GM12878 (cell line): Measurements from ENCODE around the gene CTRL. TPM values are rescaled to one million over a fixed set of nuclear protein-coding genes. Genes with fewer than 3 reads are reported as not detected.

Source experiments
- CUX1 ChIP-seq: IDR thresholded peaks from 2 replicates; pipeline ENCODE4 v1.6.1; 2012; ENCODE audit warnings: improper control_type of control experiment, low read depth, low read length; ENCODE audit not compliant: insufficient replicate concordance
- ESRRA ChIP-seq: IDR thresholded peaks from 2 replicates; pipeline ENCODE4 v1.6.1; 2012; ENCODE audit warnings: mild to moderate bottlenecking, low read length, improper control_type of control experiment
- IRF3 ChIP-seq: fragments of 450-650 bp; IDR thresholded peaks from 2 replicates; pipeline ENCODE4 v1.6.1; 2014; ENCODE audit warnings: mild to moderate bottlenecking
- MAX ChIP-seq: IDR thresholded peaks from 2 replicates; pipeline ENCODE4 v1.6.1; 2012; ENCODE audit warnings: low read depth, low read length, improper control_type of control experiment
- MTA2 ChIP-seq: fragments of 450-650 bp; IDR thresholded peaks from 2 replicates; pipeline ENCODE4 v1.6.1; 2016; ENCODE audit warnings: low read depth, mild to moderate bottlenecking, moderate library complexity
- NR2F1 ChIP-seq: fragments of 450-650 bp; conservative IDR thresholded peaks from 2 replicates; pipeline ENCODE4 v1.6.1; 2017; ENCODE audit warnings: mild to moderate bottlenecking
- PRDM15 ChIP-seq: fragments of 450-650 bp; formaldehyde crosslinking; IDR thresholded peaks from 2 replicates; pipeline ENCODE4 v1.4.0; 2020; ENCODE audit warnings: mild to moderate bottlenecking, moderate library complexity
- RELB ChIP-seq: fragments of 450-650 bp; IDR thresholded peaks from 2 replicates; pipeline ENCODE4 v1.6.1; 2017; ENCODE audit warnings: low read depth, mild to moderate bottlenecking, moderate library complexity
- STAT3 ChIP-seq: IDR thresholded peaks from 2 replicates; pipeline ENCODE4 v1.6.1; 2011; ENCODE audit warnings: low read depth, low read length, improper control_type of control experiment
- TBL1XR1 ChIP-seq: IDR thresholded peaks from 2 replicates; pipeline ENCODE4 v1.6.1; 2012; ENCODE audit warnings: low read depth, low read length, improper control_type of control experiment
- WRNIP1 ChIP-seq: IDR thresholded peaks from 2 replicates; pipeline ENCODE4 v1.6.1; 2011; ENCODE audit warnings: low read depth, low read length, improper control_type of control experiment, borderline replicate concordance
- ZBTB11 ChIP-seq: fragments of 450-650 bp; formaldehyde crosslinking; IDR thresholded peaks from 2 replicates; pipeline ENCODE4 v1.5.0; 2022; ENCODE audit warnings: mild to moderate bottlenecking, missing genetic modification characterization
- ZZZ3 ChIP-seq: IDR thresholded peaks from 2 replicates; pipeline ENCODE4 v1.6.1; 2011; ENCODE audit warnings: low read depth; ENCODE audit not compliant: control insufficient read depth, insufficient read length
- polyA plus RNA-seq, 11 experiments: library from polyadenylated mRNA; depleted of rRNA in 4 of 11; unstranded in 6 of 11; stranded (reverse) in 5 of 11; fragments of >200 nt; fragmentation: Nextera tagmentation in 4 of 11; fragmentation: Illumina TruSeq in 1 of 11; extraction: Ambion mirVana in 4 of 11; extraction: Trizol in 1 of 11; gene quantifications; 1 replicate in 1 of 11; 2 replicates in 10 of 11; pipeline versions ENCODE4 v1.2.1 to v1.2.3, GENCODE V29; 2011 to 2016; ENCODE audit warnings: inconsistent platforms in 2 of 11, missing spikeins in 2 of 11, low read depth in 1 of 11
- total RNA-seq, 4 experiments: library from RNA; depleted of rRNA in 3 of 4; stranded (reverse); fragments of >200 nt in 3 of 4; fragmentation: Illumina TruSeq in 1 of 4; extraction: Trizol in 1 of 4; gene quantifications; 2 replicates each; pipeline versions ENCODE4 v1.2.1 to v1.2.3, GENCODE V29; 2013 to 2021

Gene CTRL
- total and polyA plus RNA-seq, 10 of the 15 experiments (the other 5 are each of a cell fraction or from before 2014, with no cell fraction given) = 1.1 to 4.9 (median 2.6) TPM

GRCh38 chr16:67935402-67936123, 3.9 kb upstream of the CTRL start (continued):
- TF ChIP-seq IRF3 (peak; percentile 21; the same call in 1 of the 2 replicates), NR2F1 (peak; percentile 81), ZZZ3 (no peak), STAT3 (no peak), RELB (no peak; the same call in 1 of the 2 replicates), MAX (peak; percentile 84), TBL1XR1 (0 out of 2 replicates have a peak, but pooled peaks have one; percentile 36), CUX1 (no peak), WRNIP1 (no peak), ESRRA (no peak), MTA2 (no peak), PRDM15 (no peak), ZBTB11 (CRISPR knock-in tag) (no peak)
